Measurements from ENCODE around the gene KRTAP13-1. TPM values are rescaled to one million over a fixed set of nuclear protein-coding genes. Genes with fewer than 3 reads are reported as not detected.

Gene KRTAP13-1, protein sequence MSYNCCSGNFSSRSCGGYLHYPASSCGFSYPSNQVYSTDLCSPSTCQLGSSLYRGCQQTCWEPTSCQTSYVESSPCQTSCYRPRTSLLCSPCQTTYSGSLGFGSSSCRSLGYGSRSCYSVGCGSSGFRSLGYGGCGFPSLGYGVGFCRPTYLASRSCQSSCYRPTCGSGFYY
- not detected in 2 replicates for total RNA-seq

DNA sequence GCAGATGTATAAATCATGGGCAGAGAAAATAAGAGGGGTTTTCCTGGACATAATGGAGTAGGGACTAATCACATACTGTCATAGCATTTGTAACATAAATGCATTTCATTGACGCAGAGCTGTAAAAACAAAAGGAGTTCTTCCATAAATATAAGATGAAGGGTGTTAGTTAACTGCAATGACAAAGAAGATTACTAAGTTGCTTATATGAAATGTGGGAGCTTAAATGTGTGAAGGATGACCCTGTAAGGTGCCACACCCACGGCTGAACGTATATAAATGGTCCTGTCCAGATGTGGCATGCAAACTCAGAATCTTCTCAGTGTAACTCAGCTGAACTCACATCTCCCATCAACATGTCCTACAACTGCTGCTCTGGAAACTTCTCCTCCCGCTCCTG is at the start of gene KRTAP13-1:
Gene KRTAP13-1, plus strand, starts transcription at position 301 of the 400 bp plus-strand sequence. Its CDS starts 56 bp downstream, at position 357.
- H3K9me3 Mint-ChIP-seq, result peaks cover 4% of the 10 kb centered on the region
- TF ChIP-seq, protein P1, sequence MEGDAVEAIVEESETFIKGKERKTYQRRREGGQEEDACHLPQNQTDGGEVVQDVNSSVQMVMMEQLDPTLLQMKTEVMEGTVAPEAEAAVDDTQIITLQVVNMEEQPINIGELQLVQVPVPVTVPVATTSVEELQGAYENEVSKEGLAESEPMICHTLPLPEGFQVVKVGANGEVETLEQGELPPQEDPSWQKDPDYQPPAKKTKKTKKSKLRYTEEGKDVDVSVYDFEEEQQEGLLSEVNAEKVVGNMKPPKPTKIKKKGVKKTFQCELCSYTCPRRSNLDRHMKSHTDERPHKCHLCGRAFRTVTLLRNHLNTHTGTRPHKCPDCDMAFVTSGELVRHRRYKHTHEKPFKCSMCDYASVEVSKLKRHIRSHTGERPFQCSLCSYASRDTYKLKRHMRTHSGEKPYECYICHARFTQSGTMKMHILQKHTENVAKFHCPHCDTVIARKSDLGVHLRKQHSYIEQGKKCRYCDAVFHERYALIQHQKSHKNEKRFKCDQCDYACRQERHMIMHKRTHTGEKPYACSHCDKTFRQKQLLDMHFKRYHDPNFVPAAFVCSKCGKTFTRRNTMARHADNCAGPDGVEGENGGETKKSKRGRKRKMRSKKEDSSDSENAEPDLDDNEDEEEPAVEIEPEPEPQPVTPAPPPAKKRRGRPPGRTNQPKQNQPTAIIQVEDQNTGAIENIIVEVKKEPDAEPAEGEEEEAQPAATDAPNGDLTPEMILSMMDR (IDR thresholded peaks at IDR 0.05), result no peak
- ATAC-seq (ENCODE audit: low read depth) (no peak), DNase-seq (no peak)
- H3K27me3 Mint-ChIP-seq, result no peaks in the 10 kb centered on the region
- intact Hi-C loops (cut with micrococcal nuclease), result no loop called here
- no peaks in the 10 kb centered on the region for H3K4me1 Mint-ChIP-seq
- CTCF ChIA-PET, result no interaction called here
- POLR2A ChIA-PET, result no interaction called here
- H3K4me3 Mint-ChIP-seq, result no peak within 1 kb of the TSS
- no peaks in the 10 kb centered on the region for H3K36me3 Mint-ChIP-seq (ENCODE audit: low read depth)
- H3K27ac Mint-ChIP-seq, result no peak within 1 kb of the TSS

DNA sequence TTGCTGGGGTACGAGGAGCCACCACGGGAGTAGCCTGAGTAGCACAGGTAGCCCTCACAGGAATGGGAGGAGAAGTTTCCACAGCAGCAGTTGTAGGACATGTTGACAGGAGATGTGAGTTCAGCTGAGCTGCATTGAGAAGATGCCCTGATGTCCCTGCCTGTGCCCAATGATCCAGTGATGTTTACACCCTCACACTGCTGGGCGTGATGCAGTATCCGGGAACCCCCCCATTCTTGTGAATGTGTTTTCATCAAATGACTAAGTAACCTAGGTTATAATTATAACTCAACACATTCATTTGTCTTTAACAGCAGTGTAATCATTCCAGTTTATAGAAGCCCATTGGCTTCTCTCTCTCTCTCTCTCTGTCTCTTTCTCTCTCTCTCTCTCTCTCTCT is 47.3 kb upstream of the KRTAP13-1 start, which contains the start of gene KRTAP23-1:
Gene KRTAP23-1, minus strand, starts transcription at position 101 of the 400 bp plus-strand sequence. Its CDS starts 0 bp downstream, at position 101.
- Mint-ChIP-seq H3K4me1 (no peaks in the 10 kb centered on the region), H3K27ac (no peak within 1 kb of the TSS), H3K9me3 (peaks cover 6% of the 10 kb centered on the region), H3K27me3 (no peaks in the 10 kb centered on the region), H3K4me3 (no peak within 1 kb of the TSS), H3K36me3 (ENCODE audit: low read depth) (no peaks in the 10 kb centered on the region)
- TF ChIP-seq, protein P1 (IDR thresholded peaks at IDR 0.05), result no peak
- no peak for ATAC-seq (ENCODE audit: low read depth)
- ChIA-PET POLR2A (no interaction called here), CTCF (no interaction called here)
- intact Hi-C loops (cut with micrococcal nuclease), result no loop called here
- no peak for DNase-seq

DNA sequence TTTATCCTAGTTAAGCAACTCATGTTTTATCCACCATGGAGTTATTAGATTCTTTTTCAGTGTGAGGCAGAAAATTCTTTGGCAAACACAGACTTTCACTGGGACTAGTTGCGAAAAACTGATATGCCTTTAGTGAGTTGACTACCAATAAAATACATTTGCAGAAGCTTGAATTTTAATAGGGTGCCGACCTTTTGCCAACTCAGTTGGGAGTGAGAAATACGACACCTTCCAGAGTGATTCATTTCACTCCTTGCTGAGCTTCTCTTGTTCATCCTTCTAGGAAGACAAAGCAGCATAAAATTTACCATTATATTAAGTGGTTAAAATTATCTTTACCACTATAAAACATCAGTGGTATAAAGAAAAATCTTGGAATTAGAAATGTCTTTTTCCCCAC is 46.3 kb upstream of the KRTAP13-1 start:
- Mint-ChIP-seq H3K27me3 (no peaks in the 10 kb centered on the region), H3K9me3 (peaks cover 6% of the 10 kb centered on the region), H3K4me1 (no peaks in the 10 kb centered on the region), H3K36me3 (ENCODE audit: low read depth) (no peaks in the 10 kb centered on the region), H3K4me3 (no peak overlapping the region), H3K27ac (no peak overlapping the region)
- TF ChIP-seq, protein P1 (IDR thresholded peaks at IDR 0.05), result no peak
- no peak for ATAC-seq (ENCODE audit: low read depth)
- CTCF ChIA-PET, result no interaction called here
- intact Hi-C loops (cut with micrococcal nuclease), result no loop called here
- no peak for DNase-seq
- POLR2A ChIA-PET, result no interaction called here

DNA sequence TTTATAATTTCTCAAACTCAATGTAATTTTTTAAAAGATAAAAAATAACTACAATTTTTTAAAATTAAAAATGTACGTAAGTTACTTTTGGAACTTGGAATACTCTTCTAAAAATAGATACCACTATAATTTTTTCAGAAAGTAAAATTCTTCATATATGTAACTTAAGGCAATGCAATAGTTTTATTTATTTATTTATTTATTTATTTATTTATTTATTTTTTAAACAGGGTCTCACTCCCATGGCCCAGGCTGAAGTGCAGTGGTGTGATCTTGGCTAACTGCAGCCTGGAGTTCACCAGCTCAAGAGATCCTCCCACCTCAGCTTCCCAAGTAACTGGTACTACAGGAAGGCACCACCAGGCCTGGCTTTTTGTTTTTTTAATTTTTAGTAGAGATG is 44.3 kb upstream of the KRTAP13-1 start:
- DNase-seq (no peak), ATAC-seq (ENCODE audit: low read depth) (no peak)
- peaks cover 6% of the 10 kb centered on the region for H3K9me3 Mint-ChIP-seq
- no peaks in the 10 kb centered on the region for H3K36me3 Mint-ChIP-seq (ENCODE audit: low read depth)
- no peaks in the 10 kb centered on the region for H3K27me3 Mint-ChIP-seq
- TF ChIP-seq, protein P1 (IDR thresholded peaks at IDR 0.05), result no peak
- POLR2A ChIA-PET, result no interaction called here
- CTCF ChIA-PET, result no interaction called here
- H3K4me1 Mint-ChIP-seq, result no peaks in the 10 kb centered on the region
- no peak overlapping the region for H3K27ac Mint-ChIP-seq
- intact Hi-C loops (cut with micrococcal nuclease), result no loop called here
- H3K4me3 Mint-ChIP-seq, result no peak overlapping the region

DNA sequence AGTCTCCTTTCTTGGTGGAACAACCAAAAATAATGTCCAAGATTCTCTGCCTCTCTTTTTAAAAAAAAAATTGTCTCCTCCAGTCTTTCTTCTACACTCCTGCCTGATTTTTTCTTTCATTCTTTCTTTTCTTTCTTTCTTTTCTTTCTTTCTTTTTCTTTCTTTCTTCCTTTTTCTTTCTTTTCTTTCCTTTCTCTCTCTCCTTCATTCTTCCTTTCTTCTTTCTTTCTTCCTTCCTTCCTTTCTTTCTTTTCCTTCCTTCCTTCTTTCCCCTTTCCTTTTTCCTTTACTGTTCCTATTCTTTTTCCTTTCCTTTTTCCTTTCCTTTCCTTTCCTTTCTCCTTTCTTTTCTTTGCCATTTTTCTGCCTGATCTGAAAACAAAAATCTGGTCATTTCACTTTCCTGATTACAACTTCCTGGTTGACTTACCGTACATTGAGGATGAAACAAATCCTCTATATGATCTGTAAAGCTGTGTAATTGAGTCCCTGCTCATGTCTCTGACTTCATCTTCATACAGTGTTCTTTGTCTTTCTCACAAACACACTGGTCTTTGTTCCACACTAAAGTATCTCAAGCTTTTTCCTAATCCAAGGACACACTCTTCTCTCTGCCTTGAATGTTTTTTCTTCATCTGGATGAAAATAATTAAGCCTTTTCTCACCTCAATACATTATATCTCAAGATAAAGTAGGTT is 41.4 kb upstream of the KRTAP13-1 start:
- Mint-ChIP-seq H3K4me3 (no peak overlapping the region), H3K27ac (no peak overlapping the region), H3K27me3 (no peaks in the 10 kb centered on the region), H3K36me3 (ENCODE audit: low read depth) (no peaks in the 10 kb centered on the region), H3K9me3 (peaks cover 6% of the 10 kb centered on the region), H3K4me1 (no peaks in the 10 kb centered on the region)
- DNase-seq (no peak), ATAC-seq (ENCODE audit: low read depth) (no peak)
- TF ChIP-seq, protein P1 (IDR thresholded peaks at IDR 0.05), result no peak
- intact Hi-C loops (cut with micrococcal nuclease), result no loop called here
- CTCF ChIA-PET, result no interaction called here
- POLR2A ChIA-PET, result no interaction called here
